Measurements from ENCODE around the gene CNTF. TPM values are rescaled to one million over a fixed set of nuclear protein-coding genes. Genes with fewer than 3 reads are reported as not detected.

Gene CNTF
- total and polyA plus RNA-seq, 2 experiments from 2014 or later, result 0.24 to 1.8 TPM

- no peaks in the 10 kb centered on the region for H3K27me3 Mint-ChIP-seq (ENCODE audit: insufficient read depth, low read depth, poor library complexity)
- H3K4me3 ChIP-seq, result no peak overlapping the region
- peaks cover 15% of the 10 kb centered on the region; the same call in 1 of the 2 replicates for H3K36me3 ChIP-seq (ENCODE audit: insufficient read depth)
- H2AFZ ChIP-seq, result no peak overlapping the region
- H3K27ac Mint-ChIP-seq, result no peak overlapping the region
- H3K4me3 Mint-ChIP-seq, result no peak overlapping the region
- H3F3A ChIP-seq (replicated peaks; ENCODE audit: low read depth), result no peaks in the 10 kb centered on the region
- H3K36me3 Mint-ChIP-seq (ENCODE audit: low read depth), result peaks cover 30% of the 10 kb centered on the region
- TF ChIP-seq ZNF114 (CRISPR knock-in tag; IDR thresholded peaks at IDR 0.05), result no peak
- no peak for ATAC-seq
- peaks cover 7% of the 10 kb centered on the region; the same call in 1 of the 2 replicates for H3K4me1 ChIP-seq (ENCODE audit: insufficient read depth)
- H3K79me2 ChIP-seq (replicated peaks; ENCODE audit: insufficient read depth), result no peaks in the 10 kb centered on the region; the same call in 1 of the 2 replicates
- no peak for DNase-seq (ENCODE audit: low spot score)
- H3K4me2 ChIP-seq, result no peak overlapping the region
- H3K9me3 Mint-ChIP-seq, result no peaks in the 10 kb centered on the region
- peaks cover 10% of the 10 kb centered on the region; the same call in 2 of the 3 replicates for H3K4me1 Mint-ChIP-seq
- H3K27me3 ChIP-seq (ENCODE audit: insufficient read depth), result no peaks in the 10 kb centered on the region
- 0 out of 2 replicates have a peak, but pooled peaks cover 3% of the 10 kb centered on the region for H4K20me1 ChIP-seq (replicated peaks; ENCODE audit: insufficient read depth)
- no peak overlapping the region for H3K27ac ChIP-seq (ENCODE audit: low read depth)
- H3K9me2 ChIP-seq (ENCODE audit: insufficient read depth), result no peaks in the 10 kb centered on the region
Observed at GRCh38 chr11:58625826-58626460, 3.5 kb downstream of the CNTF start.

- Mint-ChIP-seq H3K4me3 (no peak overlapping the region), H3K9me3 (no peaks in the 10 kb centered on the region), H3K27ac (no peak overlapping the region), H3K4me1 (peaks cover 10% of the 10 kb centered on the region; the same call in 2 of the 3 replicates), H3K36me3 (ENCODE audit: low read depth) (peaks cover 26% of the 10 kb centered on the region), H3K27me3 (ENCODE audit: insufficient read depth, low read depth, poor library complexity) (no peaks in the 10 kb centered on the region)
- no peak for DNase-seq (ENCODE audit: low spot score)
- no peak overlapping the region for H2AFZ ChIP-seq
- H3K36me3 ChIP-seq (ENCODE audit: insufficient read depth), result peaks cover 15% of the 10 kb centered on the region; the same call in 1 of the 2 replicates
- no peak overlapping the region for H3K4me2 ChIP-seq
- H3K79me2 ChIP-seq (replicated peaks; ENCODE audit: insufficient read depth), result no peaks in the 10 kb centered on the region
- H3K4me3 ChIP-seq, result no peak overlapping the region
- no peak for ATAC-seq
- no peaks in the 10 kb centered on the region for H3F3A ChIP-seq (replicated peaks; ENCODE audit: low read depth)
- H3K4me1 ChIP-seq (ENCODE audit: insufficient read depth), result peaks cover 7% of the 10 kb centered on the region; the same call in 1 of the 2 replicates
- no peaks in the 10 kb centered on the region for H3K9me2 ChIP-seq (ENCODE audit: insufficient read depth)
- no peak overlapping the region for H3K27ac ChIP-seq (ENCODE audit: low read depth)
- 0 out of 2 replicates have a peak, but pooled peaks cover 3% of the 10 kb centered on the region for H4K20me1 ChIP-seq (replicated peaks; ENCODE audit: insufficient read depth)
- H3K27me3 ChIP-seq (ENCODE audit: insufficient read depth), result no peaks in the 10 kb centered on the region
- TF ChIP-seq ZNF462 (CRISPR knock-in tag; IDR thresholded peaks at IDR 0.05), result no peak
- TF ChIP-seq CTCF (conservative IDR thresholded peaks at IDR 0.05; ENCODE audit: low read depth in 2 of 2), result no peak
- TF ChIP-seq ZNF114 (CRISPR knock-in tag; IDR thresholded peaks at IDR 0.05), result no peak
- no peak for TF ChIP-seq POLR2AphosphoS5 (IDR thresholded peaks at IDR 0.05; ENCODE audit: low read depth)
- no peak for TF ChIP-seq EZH2phosphoT487 (IDR thresholded peaks at IDR 0.05; ENCODE audit: unreplicated experiment)
- TF ChIP-seq STAT1 (IDR thresholded peaks at IDR 0.05; ENCODE audit: unreplicated experiment), result no peak
- no peak for TF ChIP-seq JUNB (IDR thresholded peaks at IDR 0.05; ENCODE audit: unreplicated experiment)
- TF ChIP-seq CREB1 (CRISPR knock-in tag; IDR thresholded peaks at IDR 0.05; ENCODE audit: low read depth), result no peak
- no peak for TF ChIP-seq ETS1 (IDR thresholded peaks at IDR 0.05)
- no peak for TF ChIP-seq ZNF331 (CRISPR knock-in tag; IDR thresholded peaks at IDR 0.05; ENCODE audit: low read depth)
Observed at GRCh38 chr11:58626934-58627483, 4.5 kb downstream of the CNTF start.

Data from GM23338 (cell line).